Stimulated activated CD8-positive, alpha-beta memory T cell treated with anti-CD3 and anti-CD28 coated beads, Interleukin-2, amount 100 ng/mL, for 1 hour (primary cell): ENCODE data around the gene ANKS1A.
"Not testable (repeated sequence)": the region's sequence is repeated elsewhere in the genome, so short reads cannot be mapped to it uniquely, and the experiment has no call there.

Source experiments
- DNase-seq, 2 donors: peaks; one replicate each; pipeline ENCODE4 v3.0.0-alpha.2; 2020; ENCODE audit warnings: low read depth in 2 of 2

ANKS1A gene

DNA sequence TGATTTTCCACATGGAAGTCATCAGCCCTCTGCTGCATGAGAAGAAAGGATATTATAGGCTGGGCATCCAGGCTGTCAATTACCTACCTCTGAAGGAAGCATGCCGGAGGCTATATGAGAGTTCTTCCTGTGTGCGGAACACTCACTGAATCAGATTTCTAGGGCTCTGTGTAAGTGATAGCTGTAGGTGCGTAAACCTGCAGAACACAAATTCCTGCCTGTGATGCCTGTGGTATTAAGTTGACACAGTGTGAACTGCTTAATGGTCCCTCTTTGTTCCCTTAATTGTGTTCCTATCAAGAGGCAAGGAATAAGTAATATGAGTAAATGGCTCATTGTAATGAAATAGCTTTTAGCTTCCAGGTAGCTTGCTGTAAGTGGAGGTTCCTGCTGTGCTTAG is 103.3 kb downstream of the ANKS1A start:
- no peak for DNase-seq

DNA sequence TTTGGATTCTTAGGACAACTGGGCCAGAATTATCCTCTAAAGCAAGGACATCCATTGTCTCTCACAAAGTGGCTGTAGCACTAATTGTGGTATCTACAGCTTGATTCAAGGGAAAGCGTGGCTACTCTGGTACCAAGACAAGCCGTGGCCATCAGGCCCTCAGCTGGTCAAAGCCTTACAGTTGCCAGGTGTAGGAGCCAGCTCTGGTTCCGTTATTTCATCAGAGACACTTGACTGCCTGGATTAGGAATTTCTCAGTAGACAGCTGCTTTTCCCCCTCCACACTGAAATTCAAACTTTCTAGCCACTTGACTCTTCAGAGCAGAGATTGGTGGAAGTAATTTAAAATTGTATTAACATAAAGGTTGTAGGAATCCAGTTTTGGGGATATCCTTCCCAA is 104.2 kb downstream of the ANKS1A start:
- no peak for DNase-seq

DNA sequence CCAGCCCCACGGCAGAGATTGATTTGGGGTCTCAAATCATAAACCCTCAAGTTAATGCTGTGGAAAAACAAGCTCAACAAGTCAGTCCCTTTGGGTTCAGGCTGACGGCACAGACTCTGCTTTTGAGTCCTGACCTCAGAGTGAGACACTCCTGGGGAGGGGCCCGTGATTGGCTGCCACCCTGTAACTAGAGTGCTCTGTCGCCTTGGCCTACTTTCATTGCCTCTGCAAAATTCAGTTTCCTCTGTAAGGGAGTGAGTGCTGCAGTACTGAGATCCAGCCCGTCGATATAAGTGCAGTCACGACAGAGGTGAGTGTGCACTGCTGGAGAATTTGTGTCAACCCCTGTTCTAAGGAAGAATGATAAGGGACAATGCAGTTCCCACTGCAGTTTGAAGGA is 105.6 kb downstream of the ANKS1A start:
- DNase-seq = no peak

DNA sequence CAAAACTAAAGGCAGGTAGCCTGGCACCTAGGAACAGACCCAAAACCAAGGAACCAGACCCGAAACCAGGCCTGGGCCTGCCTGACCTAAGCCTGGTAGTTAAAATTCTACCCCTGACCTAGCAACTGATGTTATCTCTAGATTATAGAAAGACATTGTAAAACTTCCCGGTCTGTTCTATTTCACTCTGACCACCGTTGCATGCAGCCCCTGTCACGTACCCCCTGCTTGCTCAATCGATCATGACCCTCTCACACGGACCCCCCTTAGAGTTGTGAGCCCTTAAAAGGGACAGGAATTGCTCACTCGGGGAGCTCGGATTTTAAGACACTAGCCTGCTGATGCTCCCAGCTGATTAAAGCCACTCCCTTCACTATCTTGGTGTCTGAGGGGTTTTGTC is 109.4 kb downstream of the ANKS1A start:
- DNase-seq = not testable (repeated sequence)

DNA sequence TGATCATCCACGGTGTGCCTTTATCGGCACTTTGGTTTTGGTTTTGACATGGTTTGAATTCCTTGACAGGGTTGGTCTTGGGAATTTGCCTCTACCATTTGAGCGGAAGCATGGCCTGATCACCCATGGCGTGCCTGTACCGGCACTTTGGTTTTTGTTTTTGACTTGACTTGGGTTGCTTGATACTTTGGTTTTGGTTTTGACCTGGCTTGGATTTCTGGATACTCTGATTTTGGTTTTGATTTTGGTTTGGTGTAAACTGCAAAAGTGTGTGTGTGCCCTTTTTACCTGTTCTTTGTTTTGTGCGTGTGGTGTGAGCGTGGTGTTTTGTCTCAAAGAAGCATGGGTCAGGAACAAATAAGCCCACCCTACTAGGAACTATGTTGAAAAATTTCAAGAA is 110.1 kb downstream of the ANKS1A start:
- DNase-seq = not testable (repeated sequence)

DNA sequence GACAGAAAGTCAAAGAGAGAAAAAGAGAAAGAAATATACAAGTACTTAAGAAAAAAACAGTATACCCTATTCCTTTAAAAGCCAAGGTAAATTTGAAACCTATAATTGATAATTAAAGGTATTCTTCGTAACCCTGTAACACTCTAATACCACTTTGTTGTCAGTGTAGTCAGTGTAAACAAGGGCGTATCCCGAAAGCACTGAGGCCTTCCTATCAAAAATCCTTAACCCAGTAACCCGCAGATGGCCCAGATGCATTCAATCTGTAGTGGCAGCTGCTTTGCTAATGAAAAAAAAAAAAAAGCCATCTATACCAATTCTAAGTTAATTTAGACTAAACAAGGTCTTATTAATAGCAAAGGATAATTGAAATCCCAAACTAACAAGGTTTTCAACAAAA is 110.9 kb downstream of the ANKS1A start:
- not testable (repeated sequence) for DNase-seq

DNA sequence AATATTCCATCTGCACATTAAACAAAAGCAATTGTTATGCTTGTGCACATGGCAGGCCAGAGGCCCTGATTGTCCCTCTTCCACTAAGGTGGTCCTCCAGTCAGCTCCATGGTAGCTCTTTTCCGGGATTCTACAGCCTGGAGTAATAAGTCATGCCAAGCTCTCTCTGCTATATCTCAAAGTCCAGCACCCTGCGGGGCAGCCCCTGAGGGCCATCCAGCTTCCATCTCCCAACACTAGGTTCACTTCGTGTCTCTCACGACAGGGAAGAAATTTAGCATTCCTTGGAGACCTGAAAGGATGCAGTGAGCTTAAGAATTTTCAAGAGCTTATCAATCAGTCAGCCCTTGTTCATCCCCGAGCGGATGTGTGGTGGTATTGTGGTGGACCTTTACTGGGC is 112.3 kb downstream of the ANKS1A start:
- DNase-seq = not testable (repeated sequence)

DNA sequence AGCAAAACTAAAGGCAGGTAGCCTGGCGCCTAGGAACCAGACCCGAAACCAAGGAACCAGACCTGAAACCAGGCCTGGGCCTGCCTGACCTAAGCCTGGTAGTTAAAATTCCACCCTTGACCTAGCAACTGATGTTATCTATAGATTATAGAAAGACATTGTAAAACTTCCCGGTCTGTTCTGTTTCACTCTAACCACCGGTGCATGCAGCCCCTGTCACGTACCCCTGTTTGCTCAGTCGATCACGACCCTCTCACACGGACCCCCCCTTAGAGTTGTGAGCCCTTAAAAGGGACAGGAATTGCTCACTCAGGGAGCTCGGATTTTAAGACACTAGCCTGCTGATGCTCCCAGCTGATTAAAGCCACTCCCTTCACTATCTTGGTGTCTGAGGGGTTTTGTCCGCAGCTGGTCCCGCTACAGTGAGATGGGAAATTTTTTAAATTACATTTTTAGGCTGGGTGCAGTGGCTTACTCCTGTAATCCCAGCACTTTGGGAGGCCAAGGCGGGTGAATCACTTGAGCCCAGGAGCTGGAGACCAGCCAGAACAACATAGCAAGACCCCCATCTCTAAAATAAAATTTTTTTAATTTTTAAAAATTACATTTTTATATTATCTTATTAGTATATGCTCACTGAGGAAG is 115.0 kb downstream of the ANKS1A start:
- not testable (repeated sequence) for DNase-seq

DNA sequence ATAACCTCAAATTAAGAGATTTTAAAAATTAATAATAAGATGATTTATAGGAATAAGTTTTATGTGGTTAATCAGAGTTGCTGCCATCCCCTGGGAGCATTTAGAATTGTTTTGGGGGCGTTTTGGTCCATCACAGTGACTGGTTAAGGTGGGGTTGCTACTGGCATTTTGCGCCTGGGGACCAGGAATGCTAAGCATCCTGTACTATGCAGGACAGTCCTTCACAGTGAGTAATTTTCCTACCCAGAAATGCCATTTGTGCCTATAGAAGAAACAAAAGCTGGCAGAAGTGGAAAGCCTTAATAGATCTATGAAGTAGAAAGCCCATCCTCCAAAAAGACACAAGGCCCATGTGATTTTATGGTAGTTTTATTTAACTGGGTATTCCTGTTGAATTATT is 118.0 kb downstream of the ANKS1A start:
- DNase-seq = no peak

DNA sequence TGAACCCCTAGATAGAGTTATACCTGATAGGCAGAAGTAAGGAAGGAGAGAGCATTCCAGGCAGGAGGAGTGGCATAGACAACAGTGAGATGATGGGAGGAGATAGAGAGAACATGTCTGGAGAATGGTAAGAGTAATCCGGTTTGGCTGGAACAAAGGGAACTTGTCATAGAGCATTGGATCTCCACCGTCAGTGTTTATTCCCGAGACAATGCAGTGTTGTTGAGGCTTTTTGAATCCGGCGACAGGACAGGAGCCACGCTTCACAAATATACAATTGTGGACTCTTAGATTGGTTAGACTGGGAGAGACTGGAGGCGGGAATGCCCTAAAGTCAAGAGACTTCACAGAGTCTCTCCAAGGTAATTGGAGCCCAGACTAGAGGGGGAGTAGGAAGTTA is 119.8 kb downstream of the ANKS1A start:
- DNase-seq = no peak

DNA sequence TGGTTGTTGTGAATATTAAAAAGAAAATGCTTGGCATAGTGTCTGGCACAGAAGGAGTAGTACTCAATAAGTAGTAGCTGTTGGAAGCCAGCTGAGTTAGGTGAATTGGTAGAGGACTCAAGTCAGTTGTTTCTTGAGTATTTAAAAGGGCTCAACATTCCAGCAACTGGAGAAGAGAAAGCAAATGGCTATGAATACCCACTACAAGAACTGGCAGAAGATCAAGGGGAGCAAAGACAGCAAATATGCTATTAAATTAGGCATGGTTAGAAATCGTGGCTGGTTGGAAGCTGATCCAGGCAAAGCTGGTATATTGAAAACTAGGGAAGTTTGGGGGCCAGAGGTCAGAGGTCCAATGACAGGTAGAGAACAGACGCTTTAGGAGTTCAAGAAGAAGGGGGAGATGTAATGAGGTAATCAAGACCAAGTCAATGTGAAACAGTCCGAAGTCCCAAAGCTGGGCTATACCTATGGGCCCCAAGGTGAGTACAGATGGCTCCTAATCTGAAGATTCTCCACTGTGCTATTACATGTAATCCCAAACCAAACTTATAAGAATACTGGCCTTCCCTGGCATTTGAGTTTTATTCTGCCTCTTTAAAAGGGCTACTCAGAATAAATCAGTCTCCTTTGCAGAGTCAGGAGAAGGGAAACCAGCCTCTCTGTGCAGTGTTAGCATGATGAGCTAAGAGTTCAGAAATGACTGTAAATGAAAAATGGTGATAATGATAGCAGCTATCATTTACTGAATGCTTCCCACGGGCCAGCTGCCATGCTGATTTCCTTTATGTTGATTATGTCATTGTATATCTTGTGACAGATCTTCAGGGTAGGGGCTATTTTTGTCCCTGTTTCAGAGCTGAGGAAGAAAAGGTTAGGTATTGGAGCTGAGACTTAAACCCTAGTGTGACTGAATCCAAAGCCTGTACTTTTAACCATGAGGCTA is 122.3 kb downstream of the ANKS1A start:
- DNase-seq = no peak

DNA sequence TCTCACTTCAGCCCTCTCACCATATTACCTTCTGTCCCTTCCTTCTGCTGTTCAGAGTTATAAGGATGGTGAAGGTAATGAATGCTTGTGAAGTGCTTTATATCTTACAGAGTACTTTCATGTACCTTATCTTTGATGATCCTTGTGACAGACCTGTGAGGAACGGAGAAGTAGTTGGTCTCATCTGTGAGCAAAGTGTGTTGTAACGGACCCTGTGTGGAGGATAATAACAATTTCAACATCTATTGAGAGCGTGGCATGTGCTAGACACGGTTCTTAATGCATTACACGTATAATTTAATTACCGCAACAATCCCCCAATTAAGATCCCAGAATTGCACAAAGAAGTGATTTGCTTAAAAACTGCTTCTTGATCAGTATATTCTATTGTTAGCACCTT is 124.6 kb downstream of the ANKS1A start:
- no peak for DNase-seq

DNA sequence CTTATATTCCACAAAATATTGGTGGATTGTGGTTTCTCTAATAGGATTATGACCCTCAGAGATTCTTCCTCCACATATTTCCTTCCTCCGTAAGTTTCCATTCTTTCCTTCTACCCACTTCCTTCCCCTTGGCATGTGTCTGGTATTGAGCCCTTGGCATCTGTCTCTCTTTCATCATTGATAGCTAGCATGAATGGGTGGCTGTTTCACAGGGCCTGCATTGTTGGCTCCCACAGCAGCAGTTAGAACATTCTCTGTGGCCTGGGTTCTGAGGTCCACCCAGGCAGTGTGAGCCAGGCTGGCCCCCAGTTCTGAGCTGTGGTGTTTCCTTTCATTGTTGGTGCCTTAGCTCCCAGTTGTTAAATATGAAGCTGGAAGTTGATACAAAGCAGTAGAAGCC is 125.3 kb downstream of the ANKS1A start:
- DNase-seq = no peak

DNA sequence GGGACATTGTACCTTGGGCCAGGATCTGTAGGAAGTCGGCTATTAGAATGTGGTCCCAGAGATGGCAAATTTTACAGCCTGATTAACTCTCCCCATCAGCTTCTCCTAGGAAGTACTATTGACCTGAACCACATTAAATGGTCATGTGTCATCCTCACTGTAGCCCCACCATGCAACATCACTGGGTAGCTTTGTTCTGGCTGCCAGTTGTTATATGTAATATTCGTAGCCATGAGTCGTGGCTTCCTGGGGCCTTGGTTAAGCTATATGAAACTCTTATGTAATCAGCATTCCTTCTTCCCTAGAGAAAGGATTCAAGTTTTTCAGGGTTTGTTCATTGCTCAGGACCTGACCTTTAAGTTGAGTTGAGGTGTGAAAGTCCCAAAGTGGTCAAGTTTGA is 125.7 kb downstream of the ANKS1A start:
- no peak for DNase-seq

DNA sequence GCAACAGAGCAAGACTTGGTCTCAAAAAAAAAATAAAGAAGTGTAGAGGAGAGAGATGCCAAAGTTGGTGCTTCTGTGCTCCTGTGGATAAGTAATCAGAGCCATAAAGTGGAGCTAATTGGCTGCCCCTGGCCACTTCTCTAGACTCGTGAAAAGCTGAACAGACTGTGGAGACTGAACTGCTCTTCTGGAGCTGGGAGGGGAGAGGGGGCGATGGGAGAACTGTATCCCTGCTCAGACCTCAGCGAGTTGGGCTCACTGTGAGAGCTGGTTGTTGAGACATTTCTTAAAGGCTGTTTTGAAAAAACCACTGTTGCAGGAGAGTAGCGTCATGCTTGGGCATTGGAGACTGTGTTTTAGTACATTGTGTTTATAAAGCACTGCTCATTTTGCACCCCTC is 126.4 kb downstream of the ANKS1A start:
- no peak for DNase-seq

DNA sequence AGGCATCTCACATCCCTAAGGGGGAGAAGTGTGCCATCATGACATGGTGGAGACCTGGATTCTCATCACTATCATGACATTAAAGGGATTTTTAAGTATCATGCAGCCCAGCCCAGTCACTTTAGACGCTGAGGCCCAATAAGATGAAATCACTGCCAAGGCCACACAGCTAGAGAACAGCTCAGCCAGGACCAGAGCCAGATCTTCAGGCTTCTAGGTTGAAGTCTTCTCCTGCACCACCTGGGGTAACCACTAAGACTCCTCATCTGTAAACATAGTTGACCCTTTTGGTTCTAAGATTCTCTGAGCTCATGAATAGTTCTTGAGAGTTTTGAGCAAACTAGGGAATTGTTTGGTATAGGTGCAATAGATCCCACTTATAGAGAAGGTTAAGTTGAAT is 126.9 kb downstream of the ANKS1A start:
- DNase-seq = no peak

DNA sequence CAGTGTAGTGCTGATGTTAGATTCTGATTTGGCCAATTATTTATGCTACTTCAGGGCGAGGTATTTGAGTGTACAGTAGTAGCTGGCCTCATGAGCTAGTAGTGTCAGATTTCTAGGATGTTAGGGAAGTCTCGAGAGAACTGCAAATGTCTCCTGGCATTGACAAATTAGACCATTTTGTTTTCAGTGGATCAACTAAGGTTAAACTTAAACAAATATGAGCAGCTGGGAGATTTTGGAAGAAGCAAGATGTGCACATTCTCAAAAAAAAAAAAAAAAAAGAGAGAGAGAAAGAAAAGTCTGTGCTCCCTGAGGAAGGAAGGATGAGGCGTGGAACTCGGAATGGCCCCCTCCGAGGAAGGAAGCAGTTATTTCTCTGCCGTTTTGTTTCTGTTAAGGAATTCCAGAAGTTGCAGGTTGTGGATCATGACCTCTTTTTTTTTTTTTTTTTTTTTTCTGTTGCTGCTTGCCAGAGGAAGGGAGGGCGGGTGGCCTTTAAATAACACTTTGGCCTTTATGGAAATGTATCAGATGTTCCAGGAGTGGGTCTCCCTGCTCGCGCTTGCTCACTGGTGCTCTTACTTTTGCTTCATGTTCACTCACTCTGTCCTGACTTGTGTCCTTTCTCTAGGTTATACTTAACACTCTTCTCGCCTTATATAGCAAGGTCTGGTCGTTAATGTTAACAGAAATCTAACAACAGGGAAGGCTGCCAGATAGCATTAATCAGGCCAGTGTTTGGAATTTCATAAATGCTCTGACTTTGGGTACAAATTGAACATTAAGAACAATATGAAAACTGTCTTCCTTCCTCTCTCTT is 127.7 kb downstream of the ANKS1A start:
- DNase-seq = no peak

DNA sequence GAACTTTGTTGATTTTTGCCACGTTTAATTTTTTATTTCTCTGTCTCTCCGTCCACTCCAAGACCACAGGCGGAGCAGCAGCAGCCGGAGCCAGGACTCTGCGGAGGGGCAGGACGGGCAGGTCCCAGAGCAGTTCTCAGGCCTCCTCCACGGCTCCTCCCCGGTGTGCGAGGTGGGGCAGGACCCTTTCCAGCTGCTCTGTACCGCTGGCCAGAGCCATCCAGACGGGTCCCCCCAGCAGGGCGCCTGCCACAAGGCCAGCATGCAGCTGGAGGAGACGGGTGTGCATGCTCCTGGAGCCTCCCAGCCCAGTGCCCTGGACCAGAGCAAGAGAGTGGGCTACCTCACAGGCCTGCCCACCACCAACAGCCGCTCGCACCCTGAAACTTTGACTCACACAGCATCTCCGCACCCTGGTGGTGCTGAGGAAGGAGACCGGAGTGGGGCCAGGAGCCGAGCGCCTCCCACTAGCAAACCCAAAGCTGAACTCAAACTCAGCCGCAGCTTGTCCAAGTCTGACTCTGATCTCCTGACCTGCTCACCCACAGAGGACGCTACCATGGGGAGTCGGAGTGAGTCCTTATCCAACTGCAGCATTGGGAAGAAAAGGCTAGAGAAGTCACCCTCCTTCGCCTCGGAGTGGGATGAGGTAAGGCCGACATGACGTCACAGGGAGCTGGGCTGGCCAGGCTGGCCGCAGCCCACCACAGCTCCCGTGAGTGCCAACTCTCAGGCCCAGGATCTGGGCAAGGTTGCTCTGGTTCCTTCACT is 128.5 kb downstream of the ANKS1A start:
- DNase-seq = no peak

DNA sequence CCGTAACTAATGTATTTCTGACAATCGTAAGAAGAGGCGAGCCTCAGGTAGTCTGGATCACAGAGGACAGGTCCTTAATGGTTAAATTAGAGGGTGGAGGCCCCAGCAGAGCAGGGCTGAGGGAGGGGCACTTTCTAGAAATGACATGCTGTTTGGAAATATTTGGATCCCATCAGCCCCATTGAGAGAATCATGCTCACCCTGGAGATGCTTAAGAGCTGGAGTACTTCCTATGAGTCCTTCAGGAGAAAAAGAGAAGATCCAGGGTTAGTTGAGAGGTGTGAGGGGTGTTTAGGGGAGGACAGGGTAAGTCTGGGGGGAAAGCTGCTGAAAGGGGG is 129.1 kb downstream of the ANKS1A start:
- no peak for DNase-seq

DNA sequence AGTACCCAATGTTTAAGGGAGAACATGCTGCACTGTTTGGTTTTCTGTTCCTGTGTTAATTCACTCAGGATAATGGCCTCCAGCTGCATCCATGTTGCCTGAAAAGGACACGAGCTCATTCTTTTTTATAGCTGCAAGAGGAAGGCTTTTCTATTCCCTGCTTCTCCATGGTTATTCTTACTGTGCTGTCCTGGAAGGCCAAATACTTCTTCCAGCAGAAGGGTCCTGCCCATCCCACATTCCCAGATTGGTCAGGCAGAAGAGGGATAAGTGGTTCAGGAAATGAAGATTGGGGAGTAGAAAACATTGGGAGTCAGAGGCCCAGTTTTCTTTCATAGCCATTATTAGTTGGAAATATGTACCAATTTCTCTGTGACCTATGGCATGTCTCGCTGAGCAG is 129.7 kb downstream of the ANKS1A start:
- DNase-seq = no peak

DNA sequence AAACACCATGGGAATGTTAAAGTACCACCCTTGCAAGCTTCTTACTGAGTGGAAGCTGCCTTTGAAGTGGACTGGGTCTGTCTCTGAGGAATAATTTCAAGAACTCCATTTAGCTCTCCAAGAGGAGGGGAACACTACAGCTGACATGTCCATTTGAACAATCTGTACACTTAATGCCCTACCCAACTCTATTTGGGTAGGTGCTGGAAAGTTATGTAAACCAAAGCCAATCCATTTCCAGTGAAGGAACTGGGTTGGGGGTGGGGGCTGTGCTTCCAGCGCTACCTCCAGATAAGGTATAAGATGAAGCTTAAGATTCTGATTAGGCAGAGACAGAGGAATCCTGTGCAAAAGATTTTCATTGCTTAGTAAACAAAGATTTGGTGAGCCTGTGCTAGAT is 130.1 kb downstream of the ANKS1A start:
- DNase-seq = no peak

DNA sequence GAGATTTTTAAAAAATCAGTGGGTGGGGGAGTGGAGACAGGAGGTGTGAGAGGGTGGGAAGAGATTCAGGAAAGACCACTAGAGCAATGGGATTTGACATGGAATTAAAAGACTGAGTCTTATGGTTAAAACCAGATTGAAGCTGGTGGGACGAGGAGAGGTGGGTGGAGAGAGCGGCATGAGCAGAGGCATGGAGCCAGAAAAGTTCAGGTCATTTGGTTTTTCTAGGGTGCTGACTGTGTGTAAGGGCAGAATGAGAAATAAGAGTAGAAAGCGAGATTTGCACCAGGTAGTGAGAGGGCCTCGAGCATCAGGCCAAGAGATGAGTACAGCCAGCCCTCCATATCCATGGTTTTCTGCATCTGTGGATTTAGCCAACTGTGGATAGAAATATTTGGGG is 130.8 kb downstream of the ANKS1A start:
- no peak for DNase-seq
